ENCODE measurements around the gene GPR25.

GPR25 gene

DNA sequence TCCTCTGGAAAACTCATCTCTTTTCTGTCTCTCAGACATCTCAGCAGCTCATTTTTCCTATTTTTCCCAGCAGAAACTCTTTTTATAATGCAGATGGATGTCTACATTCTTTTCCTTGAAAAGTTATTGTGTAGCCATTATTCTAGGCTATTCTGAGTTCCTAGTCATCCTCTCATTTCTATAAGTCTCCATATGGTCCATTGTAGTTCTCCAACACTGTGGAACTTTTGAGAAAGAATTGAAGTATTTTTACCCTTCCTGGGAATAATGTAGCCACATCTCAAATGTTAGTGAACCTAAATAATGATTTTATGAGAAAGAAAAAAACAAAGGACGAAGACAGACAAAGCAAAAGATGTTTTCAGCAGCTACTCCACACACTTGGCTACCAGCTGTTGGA is 26.4 kb upstream of the GPR25 start:
- no peaks in the 10 kb centered on the region for H3K4me1 ChIP-seq (ENCODE audit: insufficient read depth, insufficient read length)
- no peak for TF ChIP-seq YY1 (IDR thresholded peaks at IDR 0.05; ENCODE audit: insufficient read depth, insufficient read length)
- TF ChIP-seq SUZ12 (IDR thresholded peaks at IDR 0.05; ENCODE audit: extremely low read depth, insufficient read depth, insufficient read length) = no peak
- TF ChIP-seq ZNF274 (IDR thresholded peaks at IDR 0.05; ENCODE audit: low read depth, low read length) = no peak
- H3K9ac ChIP-seq (ENCODE audit: insufficient read length, low read depth) = no peak overlapping the region
- no peaks in the 10 kb centered on the region for H3K27me3 ChIP-seq (ENCODE audit: insufficient read depth, insufficient read length)
- H3K9me3 ChIP-seq (ENCODE audit: insufficient read depth, low read length) = no peaks in the 10 kb centered on the region
- no peak overlapping the region for H3K4me3 ChIP-seq (ENCODE audit: insufficient read length, low read depth)
- no peak for DNase-seq (ENCODE audit: low read depth, low spot score)
- H3K36me3 ChIP-seq (ENCODE audit: insufficient read depth, insufficient read length, low read length) = peaks cover 86% of the 10 kb centered on the region

DNA sequence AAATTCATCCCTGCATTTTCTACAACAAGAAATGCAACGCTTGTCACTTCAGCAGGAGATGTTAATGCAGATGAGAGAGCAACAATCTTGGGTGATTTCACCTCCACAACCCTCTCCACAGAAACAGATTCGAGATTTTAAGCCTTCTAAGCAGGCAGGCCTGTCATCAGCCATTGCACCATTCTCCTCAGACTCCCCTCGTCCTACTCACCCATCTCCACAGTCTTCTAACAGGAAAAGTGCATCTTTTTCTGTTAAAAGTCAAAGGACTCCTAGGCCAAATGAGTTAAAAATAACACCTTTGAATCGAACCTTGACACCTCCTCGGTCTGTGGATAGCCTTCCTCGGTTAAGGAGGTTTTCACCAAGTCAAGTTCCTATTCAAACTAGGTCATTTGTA is 23.4 kb upstream of the GPR25 start:
- no peaks in the 10 kb centered on the region for H3K27me3 ChIP-seq (ENCODE audit: insufficient read depth, insufficient read length)
- no peak overlapping the region for H3K4me3 ChIP-seq (ENCODE audit: insufficient read length, low read depth)
- no peaks in the 10 kb centered on the region for H3K4me1 ChIP-seq (ENCODE audit: insufficient read depth, insufficient read length)
- TF ChIP-seq YY1 (IDR thresholded peaks at IDR 0.05; ENCODE audit: insufficient read depth, insufficient read length) = no peak
- no peak for TF ChIP-seq ZNF274 (IDR thresholded peaks at IDR 0.05; ENCODE audit: low read depth, low read length)
- H3K9me3 ChIP-seq (ENCODE audit: insufficient read depth, low read length) = no peaks in the 10 kb centered on the region
- no peak overlapping the region for H3K9ac ChIP-seq (ENCODE audit: insufficient read length, low read depth)
- no peak for DNase-seq (ENCODE audit: low read depth, low spot score)
- peaks cover 91% of the 10 kb centered on the region for H3K36me3 ChIP-seq (ENCODE audit: insufficient read depth, insufficient read length, low read length)

DNA sequence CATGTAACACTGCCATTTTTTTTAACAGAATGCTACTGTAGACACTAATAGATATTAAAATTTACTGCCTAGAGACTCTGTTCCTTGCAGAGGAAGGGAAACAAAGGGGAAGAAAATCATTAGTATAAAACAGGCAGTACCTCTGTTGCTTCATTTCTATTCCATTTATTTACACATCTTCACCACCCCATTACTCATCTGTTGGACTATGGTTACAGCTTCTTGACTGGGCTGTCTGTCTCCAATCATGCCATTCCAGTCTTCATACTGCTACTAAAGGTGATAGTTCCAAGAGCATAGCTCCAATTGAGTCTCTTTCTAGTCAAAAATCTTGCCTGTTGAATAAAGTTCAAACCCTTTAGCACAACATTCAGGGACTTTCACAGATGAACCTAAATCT is 22.2 kb upstream of the GPR25 start:
- TF ChIP-seq ZNF274 (IDR thresholded peaks at IDR 0.05; ENCODE audit: low read depth, low read length) = no peak
- TF ChIP-seq YY1 (IDR thresholded peaks at IDR 0.05; ENCODE audit: insufficient read depth, insufficient read length) = no peak
- no peak for TF ChIP-seq SUZ12 (IDR thresholded peaks at IDR 0.05; ENCODE audit: extremely low read depth, insufficient read depth, insufficient read length)
- no peak for DNase-seq (ENCODE audit: low read depth, low spot score)
- Histone ChIP-seq H3K9ac (ENCODE audit: insufficient read length, low read depth) (no peak overlapping the region), H3K4me1 (ENCODE audit: insufficient read depth, insufficient read length) (no peaks in the 10 kb centered on the region), H3K9me3 (ENCODE audit: insufficient read depth, low read length) (no peaks in the 10 kb centered on the region), H3K4me3 (ENCODE audit: insufficient read length, low read depth) (no peak overlapping the region), H3K36me3 (ENCODE audit: insufficient read depth, insufficient read length, low read length) (peaks cover 92% of the 10 kb centered on the region), H3K27me3 (ENCODE audit: insufficient read depth, insufficient read length) (no peaks in the 10 kb centered on the region)

DNA sequence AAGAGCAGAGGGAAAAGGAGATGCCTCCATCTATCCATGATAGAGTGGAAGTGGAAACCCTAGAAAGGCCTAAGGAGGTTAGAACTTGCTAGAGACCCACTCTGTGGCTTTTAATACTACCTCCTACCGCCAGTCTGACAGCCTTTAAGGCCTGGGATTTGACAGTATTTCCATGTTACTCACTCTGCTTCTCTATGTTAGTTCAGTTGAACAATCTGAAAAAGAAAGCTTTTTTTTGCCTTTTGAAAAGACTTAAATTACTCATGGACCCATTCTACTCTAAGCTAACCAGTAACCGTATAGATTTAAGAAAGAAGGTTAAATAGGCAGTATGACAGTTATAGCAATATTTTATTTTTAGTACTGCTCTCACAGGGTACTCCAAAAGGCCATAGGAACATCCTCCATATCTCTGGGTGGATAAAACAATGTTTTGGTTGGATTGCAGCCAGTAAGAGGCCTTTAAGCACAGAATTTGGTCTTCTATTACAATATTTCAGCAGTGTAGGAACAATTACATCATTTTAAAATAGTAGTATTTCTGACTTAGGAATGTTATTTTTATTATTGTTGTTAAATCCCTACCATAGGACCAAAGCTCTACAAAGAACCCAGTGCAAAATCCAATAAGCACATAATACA is 15.9 kb upstream of the GPR25 start:
- Histone ChIP-seq H3K4me3 (ENCODE audit: insufficient read length, low read depth) (no peak overlapping the region), H3K9me3 (ENCODE audit: insufficient read depth, low read length) (no peaks in the 10 kb centered on the region), H3K9ac (ENCODE audit: insufficient read length, low read depth) (no peak overlapping the region), H3K27me3 (ENCODE audit: insufficient read depth, insufficient read length) (no peaks in the 10 kb centered on the region), H3K4me1 (ENCODE audit: insufficient read depth, insufficient read length) (no peaks in the 10 kb centered on the region), H3K36me3 (ENCODE audit: insufficient read depth, insufficient read length, low read length) (peaks cover 64% of the 10 kb centered on the region)
- TF ChIP-seq SUZ12 (IDR thresholded peaks at IDR 0.05; ENCODE audit: extremely low read depth, insufficient read depth, insufficient read length) = no peak
- TF ChIP-seq ZNF274 (IDR thresholded peaks at IDR 0.05; ENCODE audit: low read depth, low read length) = no peak
- TF ChIP-seq YY1 (IDR thresholded peaks at IDR 0.05; ENCODE audit: insufficient read depth, insufficient read length) = no peak
- no peak for DNase-seq (ENCODE audit: low read depth, low spot score)

GRCh38 chr1:200857804-200858203 is 15.0 kb upstream of the GPR25 start:
- H3K27me3 ChIP-seq (ENCODE audit: insufficient read depth, insufficient read length) = no peaks in the 10 kb centered on the region
- H3K9me3 ChIP-seq (ENCODE audit: insufficient read depth, low read length) = no peaks in the 10 kb centered on the region
- TF ChIP-seq YY1 (IDR thresholded peaks at IDR 0.05; ENCODE audit: insufficient read depth, insufficient read length) (no peak), ZNF274 (IDR thresholded peaks at IDR 0.05; ENCODE audit: low read depth, low read length) (no peak), SUZ12 (IDR thresholded peaks at IDR 0.05; ENCODE audit: extremely low read depth, insufficient read depth, insufficient read length) (no peak)
- H3K36me3 ChIP-seq (ENCODE audit: insufficient read depth, insufficient read length, low read length) = peaks cover 62% of the 10 kb centered on the region
- no peak for DNase-seq (ENCODE audit: low read depth, low spot score)
- no peak overlapping the region for H3K4me3 ChIP-seq (ENCODE audit: insufficient read length, low read depth)
- H3K4me1 ChIP-seq (ENCODE audit: insufficient read depth, insufficient read length) = no peaks in the 10 kb centered on the region
- no peak overlapping the region for H3K9ac ChIP-seq (ENCODE audit: insufficient read length, low read depth)

GRCh38 chr1:200861937-200862647 is 10.7 kb upstream of the GPR25 start:
- peaks cover 1% of the 10 kb centered on the region for H3K4me1 ChIP-seq (ENCODE audit: insufficient read depth, insufficient read length)
- no peak overlapping the region for H3K4me3 ChIP-seq (ENCODE audit: insufficient read length, low read depth)
- TF ChIP-seq ZNF274 (IDR thresholded peaks at IDR 0.05; ENCODE audit: low read depth, low read length) (no peak), YY1 (IDR thresholded peaks at IDR 0.05; ENCODE audit: insufficient read depth, insufficient read length) (no peak)
- H3K27me3 ChIP-seq (ENCODE audit: insufficient read depth, insufficient read length) = no peaks in the 10 kb centered on the region
- peaks cover 25% of the 10 kb centered on the region for H3K36me3 ChIP-seq (ENCODE audit: insufficient read depth, insufficient read length, low read length)
- no peaks in the 10 kb centered on the region for H3K9me3 ChIP-seq (ENCODE audit: insufficient read depth, low read length)
- no peak overlapping the region for H3K9ac ChIP-seq (ENCODE audit: insufficient read length, low read depth)
- no peak for DNase-seq (ENCODE audit: low read depth, low spot score)

GRCh38 chr1:200862713-200863415 is 9.9 kb upstream of the GPR25 start:
- H3K27me3 ChIP-seq (ENCODE audit: insufficient read depth, insufficient read length) = no peaks in the 10 kb centered on the region
- no peak overlapping the region for H3K4me3 ChIP-seq (ENCODE audit: insufficient read length, low read depth)
- H3K36me3 ChIP-seq (ENCODE audit: insufficient read depth, insufficient read length, low read length) = peaks cover 17% of the 10 kb centered on the region
- no peak overlapping the region for H3K9ac ChIP-seq (ENCODE audit: insufficient read length, low read depth)
- no peak for TF ChIP-seq ZNF274 (IDR thresholded peaks at IDR 0.05; ENCODE audit: low read depth, low read length)
- no peak for TF ChIP-seq YY1 (IDR thresholded peaks at IDR 0.05; ENCODE audit: insufficient read depth, insufficient read length)
- TF ChIP-seq SUZ12 (IDR thresholded peaks at IDR 0.05; ENCODE audit: extremely low read depth, insufficient read depth, insufficient read length) = no peak
- H3K4me1 ChIP-seq (ENCODE audit: insufficient read depth, insufficient read length) = peaks cover 3% of the 10 kb centered on the region
- no peaks in the 10 kb centered on the region for H3K9me3 ChIP-seq (ENCODE audit: insufficient read depth, low read length)
- no peak for DNase-seq (ENCODE audit: low read depth, low spot score)

All from NT2/D1 (cell line).